CD14-positive monocyte (primary cell): ENCODE results near the gene TUBG2. TPM values are rescaled to one million over a fixed set of nuclear protein-coding genes. Genes with fewer than 3 reads are reported as not detected.

Experiments used
- DNase-seq, 3 donors: peaks; one replicate each; pipeline ENCODE4 v3.0.0-alpha.2; 2011 to 2022
- H2AFZ ChIP-seq: 2 replicates; pipeline ENCODE4 v1.6.0; 2012; ENCODE audit warnings: mild to moderate bottlenecking, low read depth, low read length, inconsistent platforms; ENCODE audit not compliant: insufficient read depth, poor library complexity, severe bottlenecking
- H3K27ac ChIP-seq, 2 donors: 1 replicate in 1 of 2; 2 replicates in 1 of 2; pipeline ENCODE4 v1.5.1; 2012 to 2013; ENCODE audit warnings: low read length in 2 of 2, control low read depth in 1 of 2, inconsistent platforms in 1 of 2, low read depth in 1 of 2, mild to moderate bottlenecking in 1 of 2
- H3K27me3 ChIP-seq, 2 donors: one replicate each; pipeline versions ENCODE4 v1.6.0 to v1.6.1; 2011 to 2013; ENCODE audit warnings: low read length in 2 of 2; ENCODE audit not compliant: control insufficient read depth in 2 of 2, insufficient read depth in 2 of 2
- H3K36me3 ChIP-seq, 2 donors: replicated peaks in 1 of 2; 1 replicate in 1 of 2; 2 replicates in 1 of 2; pipeline versions ENCODE4 v1.5.1 to v1.6.1; 2012 to 2013; ENCODE audit warnings: low read length in 2 of 2, control low read depth in 1 of 2, inconsistent platforms in 1 of 2, mild to moderate bottlenecking in 1 of 2; ENCODE audit not compliant: insufficient read depth in 2 of 2, control insufficient read depth in 1 of 2
- H3K4me1 ChIP-seq, 2 donors: 1 replicate in 1 of 2; 2 replicates in 1 of 2; pipeline versions ENCODE4 v1.5.1 to v1.6.1; 2012 to 2013; ENCODE audit warnings: low read length in 2 of 2, control low read depth in 1 of 2, inconsistent platforms in 1 of 2, mild to moderate bottlenecking in 1 of 2, moderate library complexity in 1 of 2; ENCODE audit not compliant: insufficient read depth in 2 of 2, control insufficient read depth in 1 of 2
- H3K4me2 ChIP-seq: replicated peaks from 2 replicates; pipeline ENCODE3; 2012; ENCODE audit warnings: low read length, moderate library complexity, mild to moderate bottlenecking; ENCODE audit not compliant: poor library complexity, severe bottlenecking; ENCODE audit errors: extremely low read depth
- H3K4me3 ChIP-seq, 3 experiments: fragments of 200-600 bp in 1 of 3; sonication (generic) in 1 of 3; replicated peaks in 1 of 3; 1 replicate in 2 of 3; 2 replicates in 1 of 3; pipeline ENCODE4 v1.5.1; 2011 to 2013; ENCODE audit warnings: low read length in 3 of 3, mild to moderate bottlenecking in 3 of 3, control low read depth in 2 of 3, low read depth in 2 of 3, inconsistent platforms in 1 of 3, moderate library complexity in 1 of 3
- H3K79me2 ChIP-seq: 2 replicates; pipeline ENCODE4 v1.6.0; 2012; ENCODE audit warnings: mild to moderate bottlenecking, control low read depth, inconsistent platforms, low read length, moderate library complexity; ENCODE audit not compliant: insufficient read depth
- H3K9ac ChIP-seq: 2 replicates; pipeline ENCODE4 v1.6.0; 2017; ENCODE audit warnings: low read length, mild to moderate bottlenecking; ENCODE audit not compliant: insufficient read depth, poor library complexity, severe bottlenecking
- H3K9me3 ChIP-seq, 2 donors: replicated peaks in 1 of 2; 1 replicate in 1 of 2; 2 replicates in 1 of 2; pipeline versions ENCODE4 v1.5.1 to v1.6.1; 2012 to 2013; ENCODE audit warnings: low read length in 2 of 2, control low read depth in 1 of 2; ENCODE audit not compliant: control insufficient read depth in 1 of 2, insufficient read depth in 1 of 2
- H4K20me1 ChIP-seq: 2 replicates; pipeline ENCODE4 v1.6.0; 2012; ENCODE audit warnings: mild to moderate bottlenecking, low read length, control low read depth, moderate library complexity; ENCODE audit not compliant: insufficient read depth
- H3K27ac Mint-ChIP-seq, 7 donors: one replicate each; pipeline ENCODE4 v1.8.0; 2020; ENCODE audit warnings: mild to moderate bottlenecking in 7 of 7, mixed read lengths in 7 of 7, moderate library complexity in 6 of 7, inconsistent platforms in 2 of 7
- H3K27me3 Mint-ChIP-seq, 3 donors: one replicate each; pipeline ENCODE4 v1.8.0; 2021 to 2022; ENCODE audit warnings: low read depth in 3 of 3, mild to moderate bottlenecking in 3 of 3, mixed read lengths in 3 of 3, moderate library complexity in 3 of 3, inconsistent platforms in 1 of 3
- H3K36me3 Mint-ChIP-seq, 2 donors: one replicate each; pipeline ENCODE4 v1.8.0; 2020; ENCODE audit warnings: mixed read lengths in 2 of 2, inconsistent platforms in 1 of 2, mild to moderate bottlenecking in 1 of 2
- H3K4me1 Mint-ChIP-seq: one replicate; pipeline ENCODE4 v1.8.0; 2020; ENCODE audit warnings: mild to moderate bottlenecking, mixed read lengths
- H3K4me3 Mint-ChIP-seq, 2 donors: one replicate each; pipeline ENCODE4 v1.8.0; 2020; ENCODE audit warnings: mild to moderate bottlenecking in 2 of 2, mixed read lengths in 2 of 2, moderate library complexity in 1 of 2
- H3K9me3 Mint-ChIP-seq, 7 donors: one replicate each; pipeline ENCODE4 v1.8.0; 2020 to 2022; ENCODE audit warnings: mixed read lengths in 7 of 7, mild to moderate bottlenecking in 6 of 7, moderate library complexity in 6 of 7, inconsistent platforms in 2 of 7
- CTCF ChIP-seq: fragments of 200-600 bp; IDR thresholded peaks from one replicate; pipeline ENCODE4 v1.8.0; 2022; ENCODE audit warnings: antibody characterized with exemption, mild to moderate bottlenecking
- WGBS: methylation state at CpG from one replicate; pipeline ENCODE4 v1.1.5; 2013; ENCODE audit warnings: missing lambda C conversion rate; ENCODE audit not compliant: insufficient coverage; 5-methylcytosine and 5-hydroxymethylcytosine counted together
- intact Hi-C, 2 donors: fragments of 100-400 bp; cut with micrococcal nuclease; formaldehyde crosslinking; loops; one replicate each; pipeline versions ENCODE4 v1.15.0 to v1.15.1; 2023
- polyA plus RNA-seq, 3 donors: library from polyadenylated mRNA; depleted of rRNA in 1 of 3; unstranded in 2 of 3; stranded (reverse) in 1 of 3; fragments of 300-500 nt in 2 of 3; fragments of >200 nt in 1 of 3; fragmentation: Illumina TruSeq in 2 of 3; gene quantifications; 1 replicate in 2 of 3; 2 replicates in 1 of 3; pipeline ENCODE4 v1.2.3, GENCODE V29; 2012 to 2021

Gene TUBG2
- polyA plus RNA-seq, 3 donors: 0.31 to 7.3 (median 0.47) TPM

GRCh38 chr17:42683407-42684034 lies 24.4 kb downstream of the TUBG2 start:
- Mint-ChIP-seq H3K27ac (peak overlapping the region in 1 of 7 donors; percentile 66), H3K36me3 (peaks cover 8 to 10% of the 10 kb centered on the region in 2 donors), H3K4me1 (peaks cover 44% of the 10 kb centered on the region), H3K9me3 (peaks cover 6 to 31% (median 17%) of the 10 kb centered on the region in 7 donors), H3K4me3 (peak overlapping the region; percentile 60 to 84), H3K27me3 (peaks cover 39 to 62% (median 48%) of the 10 kb centered on the region in 3 donors)
- no peak overlapping the region for H3K9ac ChIP-seq
- intact Hi-C loops: loop anchor here in 1 of 2 donors (5.0 kb wide), 1 partner anchor 106 kb away; the partner anchor contains the start of gene PSMC3IP
- H3K36me3 ChIP-seq: no peaks in the 10 kb centered on the region
- no peak overlapping the region for H3K27ac ChIP-seq
- no peaks in the 10 kb centered on the region for H3K79me2 ChIP-seq
- 13% methylated on average over 25 of the region's 25 CpGs for WGBS
- peak overlapping the region; percentile 3 for H3K4me2 ChIP-seq
- no peak for DNase-seq
- H3K4me1 ChIP-seq: peaks cover 39 to 48% of the 10 kb centered on the region in 2 donors
- H2AFZ ChIP-seq: no peak overlapping the region
- H4K20me1 ChIP-seq: no peaks in the 10 kb centered on the region
- H3K9me3 ChIP-seq: peaks cover 6 to 14% of the 10 kb centered on the region in 2 donors
- TF ChIP-seq CTCF: no peak
- peak overlapping the region in 1 of 3 experiments; percentile 42 for H3K4me3 ChIP-seq
- H3K27me3 ChIP-seq: peaks cover 26 to 34% of the 10 kb centered on the region in 2 donors

DNA sequence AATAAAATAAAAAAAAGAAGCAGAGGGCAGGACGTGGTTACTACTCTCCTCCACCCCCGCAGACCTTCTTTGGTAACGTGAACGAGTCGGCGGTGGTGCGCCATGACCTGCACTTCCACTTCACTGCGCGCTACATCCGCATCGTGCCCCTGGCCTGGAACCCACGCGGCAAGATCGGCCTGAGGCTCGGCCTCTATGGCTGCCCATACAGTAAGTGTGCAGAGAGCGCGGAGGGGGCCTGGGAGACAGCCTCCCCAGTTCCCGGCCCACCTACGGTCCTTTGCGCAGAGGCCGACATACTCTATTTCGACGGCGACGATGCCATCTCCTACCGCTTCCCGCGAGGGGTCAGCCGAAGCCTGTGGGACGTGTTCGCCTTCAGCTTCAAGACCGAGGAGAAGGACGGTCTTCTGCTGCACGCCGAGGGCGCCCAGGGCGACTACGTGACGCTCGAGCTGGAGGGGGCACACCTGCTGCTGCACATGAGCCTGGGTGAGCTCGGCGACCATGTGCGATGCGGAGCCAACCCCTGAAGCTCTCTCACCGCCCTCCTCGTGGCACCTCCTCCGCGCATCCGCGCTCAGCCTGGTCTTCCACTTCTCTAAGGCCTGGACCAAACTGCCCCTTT lies 26.0 kb downstream of the TUBG2 start:
- Histone ChIP-seq H3K36me3 (no peaks in the 10 kb centered on the region), H3K79me2 (no peaks in the 10 kb centered on the region), H3K4me2 (no peak overlapping the region), H3K27ac (no peak overlapping the region), H3K9ac (no peak overlapping the region), H3K4me3 (no peak overlapping the region), H3K27me3 (peaks cover 26 to 34% of the 10 kb centered on the region in 2 donors), H3K4me1 (peaks cover 24 to 33% of the 10 kb centered on the region in 2 donors), H2AFZ (no peak overlapping the region), H4K20me1 (no peaks in the 10 kb centered on the region), H3K9me3 (peaks cover 3 to 14% of the 10 kb centered on the region in 2 donors)
- H3K27me3 Mint-ChIP-seq: peaks cover 39 to 60% (median 45%) of the 10 kb centered on the region in 3 donors
- 93% methylated on average over 50 of the region's 50 CpGs for WGBS
- H3K4me1 Mint-ChIP-seq: peaks cover 34% of the 10 kb centered on the region
- no peak for DNase-seq
- no peak overlapping the region for H3K4me3 Mint-ChIP-seq
- peaks cover 8 to 10% of the 10 kb centered on the region in 2 donors for H3K36me3 Mint-ChIP-seq
- H3K27ac Mint-ChIP-seq: no peak overlapping the region
- intact Hi-C loops: loop anchor here in 1 of 2 donors (5.0 kb wide), 1 partner anchor 108 kb away; the partner anchor contains the start of gene PSMC3IP
- H3K9me3 Mint-ChIP-seq: peaks cover 3 to 26% (median 13%) of the 10 kb centered on the region in 7 donors
- no peak for TF ChIP-seq CTCF
